Measurements from ENCODE around the gene LCN1. TPM values are rescaled to one million over a fixed set of nuclear protein-coding genes. Genes with fewer than 3 reads are reported as not detected.

Gene LCN1
- polyA plus RNA-seq, 3 donors = not detected

DNA sequence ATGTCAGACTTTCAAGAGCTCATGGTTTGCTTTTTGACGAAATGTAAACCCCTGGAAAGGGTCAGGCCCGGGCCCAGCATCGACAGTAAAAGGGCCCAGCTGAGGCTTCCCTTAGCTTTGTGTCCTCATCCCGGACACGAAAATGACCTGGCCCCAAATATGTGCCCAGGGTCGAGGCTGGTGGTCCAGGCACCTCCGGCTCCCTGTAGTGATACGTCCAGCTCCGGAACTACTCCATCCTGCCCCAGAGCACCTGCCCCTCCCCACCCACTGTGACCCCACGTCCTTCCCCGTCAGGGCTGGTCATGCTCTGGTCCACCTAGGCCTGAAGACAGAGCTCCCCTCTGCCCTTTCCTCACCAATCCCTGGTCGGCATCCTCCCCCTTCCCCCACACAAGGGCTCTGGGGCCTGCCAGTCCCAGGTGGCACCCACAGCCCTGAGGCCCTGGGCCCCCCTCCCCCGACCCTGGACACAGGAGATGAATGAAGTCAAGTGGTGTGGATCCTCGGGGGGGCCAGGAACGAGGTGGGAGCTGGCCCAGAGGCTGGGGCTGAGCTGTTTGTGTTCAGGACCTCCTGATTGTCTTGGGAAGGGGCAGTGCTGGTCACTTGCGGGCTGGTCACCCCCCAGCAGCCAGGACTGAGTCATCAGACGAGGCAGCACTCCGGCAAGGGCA is 30.9 kb downstream of the LCN1 start:
- 68 to 83% (median 76%) methylated on average over 16 to 18 of the region's 18 CpGs for WGBS, 3 donors
- no peak overlapping the region for H3K27ac ChIP-seq (ENCODE audit: low read depth, low read length)

DNA sequence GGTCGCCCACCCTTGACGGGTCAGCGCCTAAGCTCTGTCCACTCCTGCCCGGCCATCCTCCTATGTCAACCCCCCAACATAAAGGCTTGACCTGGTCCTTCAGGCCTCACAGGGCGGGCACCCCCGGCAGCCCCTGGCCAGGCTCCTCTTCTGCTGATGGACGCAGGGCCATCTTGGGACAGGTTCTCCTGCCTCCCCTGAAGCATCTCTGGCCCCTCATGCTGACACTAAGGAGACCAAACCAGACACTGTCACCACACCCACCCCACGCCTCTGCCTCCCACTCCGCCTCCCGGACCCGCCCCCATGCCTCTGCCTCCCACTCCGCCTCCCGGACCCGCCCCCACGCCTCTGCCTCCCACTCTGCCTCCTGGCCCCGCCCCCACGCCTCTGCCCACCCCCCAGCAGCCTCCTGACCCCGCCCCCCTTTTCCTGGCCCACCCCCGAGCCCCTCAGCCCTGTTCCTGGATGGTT is 31.5 kb downstream of the LCN1 start:
- no peak overlapping the region for H3K27ac ChIP-seq (ENCODE audit: low read depth, low read length)
- WGBS, 3 donors = 78 to 85% (median 85%) methylated on average over 11 to 19 of the region's 19 CpGs

DNA sequence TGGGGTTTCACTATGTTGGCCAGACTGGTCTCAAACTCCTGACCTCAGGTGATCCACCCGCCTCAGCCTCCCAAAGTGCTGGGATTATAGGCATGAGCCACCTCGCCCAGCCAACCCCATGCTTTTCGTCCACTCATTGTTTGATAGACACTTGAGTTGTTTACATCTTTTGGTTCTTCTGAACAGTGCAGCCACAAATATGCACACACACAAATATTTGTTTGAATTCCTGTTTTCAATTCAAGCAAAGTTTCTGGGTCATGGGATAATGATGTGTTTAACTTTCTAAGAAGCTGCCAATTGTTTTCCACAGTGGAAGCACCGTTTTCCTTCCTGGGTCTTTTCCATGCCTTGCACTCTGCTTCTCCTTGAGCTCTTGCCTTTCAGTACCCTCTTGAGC is 33.5 kb downstream of the LCN1 start:
- WGBS, 3 donors = 56 to 82% (median 81%) methylated on average over 4 of the region's 4 CpGs

DNA sequence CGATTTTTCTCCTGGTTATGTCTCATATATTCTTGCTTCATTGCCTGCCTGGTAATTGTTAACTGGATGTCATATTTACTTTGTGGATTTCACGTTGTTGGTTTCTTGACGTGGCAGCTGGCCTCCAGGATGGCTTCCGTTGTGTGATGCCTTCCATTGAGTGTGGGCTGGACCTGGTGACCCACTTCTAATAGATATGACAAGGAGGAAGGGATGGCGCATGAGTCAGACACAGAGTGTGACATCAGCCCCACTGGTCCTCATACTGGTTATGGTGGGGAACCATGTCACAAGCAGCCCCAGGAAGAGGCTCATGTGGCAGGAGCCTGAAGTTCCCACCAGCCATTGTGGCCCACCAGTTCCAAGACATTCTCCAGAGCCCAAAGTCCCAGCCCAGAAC is 34.0 kb downstream of the LCN1 start:
- no peak overlapping the region for H3K27ac ChIP-seq (ENCODE audit: low read depth, low read length)
- 61 to 91% (median 89%) methylated on average over 5 of the region's 5 CpGs for WGBS, 3 donors

More for the DNA sequence above, 33.5 kb downstream of the LCN1 start:
- no peak overlapping the region for H3K27ac ChIP-seq (ENCODE audit: low read depth, low read length)

DNA sequence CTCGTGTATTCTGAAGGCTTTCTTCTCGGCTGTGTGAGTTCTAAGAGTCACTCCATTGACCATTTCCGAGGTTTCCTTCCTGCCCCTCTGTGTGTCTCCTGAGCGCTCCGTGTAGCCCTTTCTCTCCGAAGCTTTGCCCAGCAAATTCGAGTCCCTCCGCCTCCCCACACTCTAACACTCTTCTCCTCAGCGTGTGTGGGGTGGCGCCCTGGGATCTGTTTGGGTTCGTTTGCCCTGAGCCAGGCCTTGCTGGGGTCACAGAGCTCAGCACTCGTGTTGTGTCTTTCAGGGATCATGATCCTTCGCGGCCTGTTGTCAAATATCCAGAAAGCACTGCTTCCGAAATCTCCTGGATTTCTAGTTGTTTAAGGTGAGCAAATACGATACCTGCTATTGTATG is 34.7 kb downstream of the LCN1 start:
- H3K27ac ChIP-seq (ENCODE audit: low read depth, low read length) = no peak overlapping the region
- WGBS, 3 donors = 68 to 73% (median 72%) methylated on average over 16 of the region's 16 CpGs

DNA sequence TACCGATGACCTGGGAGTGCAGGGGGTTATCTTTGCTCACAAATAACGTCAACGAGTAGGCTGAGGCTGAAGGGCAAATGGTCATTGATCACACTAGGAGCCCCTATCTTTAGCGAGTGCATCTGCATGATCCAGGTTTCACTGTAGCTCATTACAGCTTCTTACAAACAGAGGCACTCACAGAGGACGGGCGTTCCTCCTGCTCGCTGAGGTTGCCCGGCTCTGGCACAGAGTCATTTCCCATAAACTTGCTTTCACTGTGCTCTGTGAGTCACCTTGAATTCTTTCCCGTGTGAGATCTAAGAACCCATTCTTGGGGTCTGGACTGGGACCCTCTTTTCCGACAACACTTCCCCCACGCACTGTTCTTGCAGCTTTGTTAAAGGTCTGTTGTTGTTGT is 38.4 kb downstream of the LCN1 start:
- no peak overlapping the region for H3K27ac ChIP-seq (ENCODE audit: low read depth, low read length)
- 37 to 56% (median 48%) methylated on average over 11 of the region's 11 CpGs for WGBS, 3 donors

DNA sequence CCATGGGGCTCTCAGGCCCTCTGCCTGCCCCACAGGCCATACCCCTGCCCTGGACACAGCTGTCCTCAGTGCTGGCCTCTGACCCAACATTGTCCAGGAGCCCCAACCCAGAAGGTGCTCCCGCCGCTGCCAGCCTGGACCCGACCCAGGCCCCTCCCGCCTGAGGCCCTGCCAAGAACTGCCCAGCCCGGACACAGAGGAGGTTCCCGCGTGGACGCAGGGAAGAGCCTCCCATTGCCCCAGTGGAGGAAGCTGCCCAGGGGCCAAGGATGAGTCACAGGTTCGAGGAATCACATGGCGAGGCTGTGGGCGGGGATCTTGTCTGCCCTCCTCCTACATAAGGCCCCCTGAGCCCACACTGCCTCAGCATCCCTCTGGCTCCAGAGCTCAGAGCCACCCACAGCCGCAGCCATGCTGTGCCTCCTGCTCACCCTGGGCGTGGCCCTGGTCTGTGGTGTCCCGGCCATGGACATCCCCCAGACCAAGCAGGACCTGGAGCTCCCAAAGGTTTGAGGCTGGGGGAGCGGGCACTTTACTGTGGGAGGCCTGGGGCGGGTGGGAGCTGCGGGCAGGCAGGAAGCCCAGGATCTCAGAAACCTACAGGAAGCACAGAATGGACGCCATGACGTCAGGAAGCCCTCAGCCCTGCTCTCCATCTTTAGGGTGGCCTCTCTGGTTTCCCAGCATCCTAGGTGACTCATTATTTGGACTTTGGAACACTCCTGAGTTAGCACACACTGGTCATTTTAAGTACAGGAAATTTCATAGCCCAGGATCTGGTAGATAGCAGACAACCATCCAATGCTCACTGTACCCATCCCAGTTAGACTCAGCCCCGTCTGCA is 40.4 kb downstream of the LCN1 start, which contains the start of gene PAEP:
Gene PAEP, plus strand, starts transcription at position 366 of the 844 bp plus-strand sequence.
- 82 to 85% (median 82%) methylated on average over 20 of the region's 20 CpGs for WGBS, 3 donors
- no peak within 1 kb of the TSS for H3K27ac ChIP-seq (ENCODE audit: low read depth, low read length)

DNA sequence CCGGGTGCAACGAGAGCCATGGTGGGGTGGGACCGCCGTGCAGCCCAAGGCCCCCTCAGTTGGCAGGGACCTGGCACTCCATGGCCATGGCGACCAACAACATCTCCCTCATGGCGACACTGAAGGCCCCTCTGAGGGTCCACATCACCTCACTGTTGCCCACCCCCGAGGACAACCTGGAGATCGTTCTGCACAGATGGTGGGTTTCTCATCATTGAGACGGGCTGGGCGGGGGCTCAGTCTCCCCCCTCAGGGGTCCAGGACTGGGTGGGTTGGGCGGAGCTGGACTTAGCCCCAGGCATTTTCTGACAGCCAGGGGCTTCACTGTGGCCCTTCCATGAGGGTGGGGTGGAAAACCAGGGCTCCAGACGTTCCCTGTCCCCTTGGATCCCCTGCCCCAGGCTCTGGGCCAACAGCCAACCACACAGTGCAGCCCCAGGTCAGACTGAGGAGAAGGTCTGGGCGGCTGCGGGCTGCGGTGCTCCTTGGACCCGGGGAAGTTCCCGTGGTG is 41.0 kb downstream of the LCN1 start:
- 77 to 89% (median 86%) methylated on average over 17 of the region's 17 CpGs for WGBS, 3 donors
- H3K27ac ChIP-seq (ENCODE audit: low read depth, low read length) = no peak overlapping the region

DNA sequence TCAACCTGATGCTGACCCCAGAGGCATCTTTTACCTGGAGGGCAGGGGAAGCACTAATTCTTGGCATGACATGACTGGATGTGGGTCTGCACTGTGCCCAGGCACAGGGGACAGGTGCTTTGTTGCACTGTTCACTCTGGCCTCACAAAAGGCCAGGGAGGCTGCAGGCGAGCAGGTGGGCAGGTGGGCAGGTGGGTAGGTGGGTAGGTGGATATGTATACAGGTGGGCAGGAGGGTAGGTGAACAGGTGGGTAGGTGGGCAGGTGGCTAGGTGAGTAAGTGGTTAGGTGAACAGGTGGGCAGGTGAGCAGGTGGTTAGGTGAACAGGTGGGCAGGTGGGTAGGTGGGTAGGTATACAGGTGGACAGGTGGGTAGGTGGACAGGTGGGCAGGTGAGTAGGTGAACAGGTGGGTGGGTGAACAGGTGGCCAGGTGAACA is 41.8 kb downstream of the LCN1 start:
- H3K27ac ChIP-seq (ENCODE audit: low read depth, low read length) = no peak overlapping the region
- 50 to 89% (median 82%) methylated on average over 1 of the region's 1 CpG for WGBS, 3 donors

DNA sequence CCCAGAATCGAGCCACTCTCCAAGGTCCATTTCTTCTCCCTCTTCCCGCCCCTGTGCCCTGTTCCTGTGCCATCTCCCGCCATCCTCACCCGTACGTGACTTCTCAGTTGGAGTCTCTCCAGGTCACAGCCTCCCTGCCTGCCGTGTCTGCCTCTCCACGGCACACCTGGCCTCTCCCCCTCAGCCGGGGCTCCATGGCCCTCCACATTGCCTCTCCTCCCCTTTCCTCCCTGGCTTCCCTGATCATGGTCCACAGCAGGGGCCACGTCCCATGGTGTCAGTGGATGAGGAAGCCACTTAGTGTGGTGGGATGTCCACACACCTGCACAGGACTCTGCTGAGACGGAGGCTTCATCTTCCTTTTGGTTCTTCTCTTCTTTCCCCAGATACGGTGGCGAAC is 42.6 kb downstream of the LCN1 start:
- H3K27ac ChIP-seq (ENCODE audit: low read depth, low read length) = no peak overlapping the region
- WGBS, 3 donors = 63 to 78% (median 72%) methylated on average over 12 of the region's 12 CpGs

DNA sequence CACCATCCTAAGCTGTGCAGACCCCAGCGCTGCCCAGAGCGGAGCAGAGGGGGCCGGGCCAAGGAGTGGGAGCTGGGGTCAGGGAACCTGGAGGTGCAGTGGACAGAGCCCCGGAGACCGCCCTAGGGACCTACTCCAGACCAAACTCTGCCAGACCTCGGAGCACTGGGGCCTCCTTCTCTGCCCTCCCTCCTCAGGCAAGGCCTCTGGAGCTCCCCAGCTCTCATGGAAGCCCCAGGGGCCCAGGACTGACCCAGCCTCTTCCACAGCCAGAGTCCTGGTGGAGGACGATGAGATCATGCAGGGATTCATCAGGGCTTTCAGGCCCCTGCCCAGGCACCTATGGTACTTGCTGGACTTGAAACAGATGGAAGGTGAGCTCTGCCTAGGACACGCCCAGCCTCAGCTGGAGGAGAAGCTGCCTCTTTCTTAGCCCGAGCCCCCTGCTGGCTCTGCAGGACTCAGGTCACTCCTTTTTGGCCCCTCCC is 43.9 kb downstream of the LCN1 start:
- no peak overlapping the region for H3K27ac ChIP-seq (ENCODE audit: low read depth, low read length)
- WGBS, 3 donors = 68 to 75% (median 75%) methylated on average over 9 of the region's 9 CpGs

DNA sequence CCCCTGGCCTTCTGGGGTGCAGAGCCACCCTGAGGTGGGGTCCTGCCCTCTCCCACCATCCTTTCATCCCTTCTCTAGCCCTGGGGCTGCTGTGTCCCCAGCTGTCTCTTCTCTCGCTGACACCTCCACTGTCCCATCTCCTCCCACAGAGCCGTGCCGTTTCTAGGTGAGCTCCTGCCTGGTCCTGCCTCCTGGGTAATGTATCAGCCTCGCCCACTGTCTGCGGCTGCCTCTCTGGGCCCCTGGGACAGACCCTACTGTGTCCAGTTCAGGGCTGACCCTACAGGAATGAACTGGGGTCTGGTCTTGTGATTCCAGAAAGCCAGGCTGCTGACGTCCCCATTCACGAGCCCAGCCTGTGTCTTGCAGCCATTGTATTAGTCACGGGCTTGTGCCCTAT is 44.4 kb downstream of the LCN1 start:
- H3K27ac ChIP-seq (ENCODE audit: low read depth, low read length) = no peak overlapping the region
- 55 to 67% (median 66%) methylated on average over 8 of the region's 8 CpGs for WGBS, 3 donors

DNA sequence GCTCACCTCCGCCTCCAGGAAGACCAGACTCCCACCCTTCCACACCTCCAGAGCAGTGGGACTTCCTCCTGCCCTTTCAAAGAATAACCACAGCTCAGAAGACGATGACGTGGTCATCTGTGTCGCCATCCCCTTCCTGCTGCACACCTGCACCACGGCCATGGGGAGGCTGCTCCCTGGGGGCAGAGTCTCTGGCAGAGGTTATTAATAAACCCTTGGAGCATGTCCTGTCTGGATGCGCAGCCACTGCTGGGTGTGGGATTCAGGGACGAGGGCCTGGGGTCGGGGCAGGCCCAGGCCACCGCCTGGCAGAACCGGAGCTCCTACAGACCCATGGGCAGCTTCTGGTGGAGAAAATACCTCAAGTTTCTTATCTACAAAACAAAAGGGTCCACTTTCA is 45.3 kb downstream of the LCN1 start:
- 58 to 62% (median 58%) methylated on average over 10 of the region's 10 CpGs for WGBS, 3 donors
- no peak overlapping the region for H3K27ac ChIP-seq (ENCODE audit: low read depth, low read length)

DNA sequence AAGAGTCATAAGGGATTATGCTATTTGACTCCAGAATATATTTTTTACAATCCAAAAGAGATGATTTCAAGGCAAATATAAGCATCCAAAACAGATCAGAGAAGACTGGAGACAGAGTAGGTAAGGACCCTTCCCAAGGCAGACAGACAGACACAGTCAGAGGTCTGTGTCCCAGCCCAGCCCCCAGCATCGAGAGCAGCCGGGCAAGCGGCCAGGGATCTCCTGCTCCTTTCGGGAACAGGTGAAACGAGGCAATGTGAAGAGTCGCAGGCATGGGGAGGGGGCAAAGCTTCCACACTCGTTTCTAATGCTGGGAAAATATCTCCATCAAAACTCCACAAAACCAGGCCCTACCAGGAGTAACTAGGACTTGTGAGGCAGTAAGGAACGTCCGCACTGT is 46.1 kb downstream of the LCN1 start:
- WGBS, 3 donors = 58 to 64% (median 60%) methylated on average over 9 of the region's 9 CpGs
- no peak overlapping the region for H3K27ac ChIP-seq (ENCODE audit: low read depth, low read length)

DNA sequence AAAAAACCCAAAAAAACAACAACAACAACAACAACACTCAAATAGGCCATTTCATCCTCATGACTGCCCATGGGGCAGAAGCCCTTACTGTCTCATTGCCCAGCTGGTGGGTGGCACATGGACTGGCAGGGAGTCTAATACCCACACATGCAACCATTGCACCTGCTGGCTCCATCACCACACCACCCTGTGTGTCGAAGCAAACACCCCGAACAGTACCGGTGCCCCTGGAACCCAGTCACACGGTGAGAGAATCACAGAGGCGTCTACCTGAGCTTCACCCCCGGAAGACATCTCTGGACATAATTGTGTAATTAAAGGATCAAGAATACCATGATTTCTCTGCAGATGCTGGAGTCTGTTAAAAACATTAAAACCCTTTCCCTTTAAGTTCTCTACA is 46.8 kb downstream of the LCN1 start:
- 87 to 92% (median 89%) methylated on average over 6 of the region's 6 CpGs for WGBS, 3 donors
- H3K27ac ChIP-seq (ENCODE audit: low read depth, low read length) = no peak overlapping the region

DNA sequence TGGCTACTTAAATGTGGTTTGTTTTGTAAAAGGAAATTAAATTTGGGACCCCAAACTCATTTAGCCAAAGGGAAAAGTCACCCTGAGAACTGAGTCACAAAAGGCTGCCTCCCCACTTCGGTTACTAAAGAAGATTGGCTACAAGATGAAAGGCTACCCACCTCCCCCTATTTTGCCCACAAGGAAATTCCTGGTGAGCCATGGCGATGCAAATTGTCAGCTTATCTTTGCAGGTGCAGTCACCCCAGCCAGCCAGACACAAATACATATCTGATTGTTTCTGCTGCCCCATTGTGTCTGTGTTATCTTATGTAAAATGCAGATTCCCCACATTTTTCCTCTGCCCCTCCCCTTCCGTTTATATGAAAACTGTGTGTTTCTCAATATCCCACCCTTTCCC is 49.2 kb downstream of the LCN1 start:
- H3K27ac ChIP-seq (ENCODE audit: low read depth, low read length) = no peak overlapping the region
- 21 to 49% (median 36%) methylated on average over 3 of the region's 3 CpGs for WGBS, 3 donors

DNA sequence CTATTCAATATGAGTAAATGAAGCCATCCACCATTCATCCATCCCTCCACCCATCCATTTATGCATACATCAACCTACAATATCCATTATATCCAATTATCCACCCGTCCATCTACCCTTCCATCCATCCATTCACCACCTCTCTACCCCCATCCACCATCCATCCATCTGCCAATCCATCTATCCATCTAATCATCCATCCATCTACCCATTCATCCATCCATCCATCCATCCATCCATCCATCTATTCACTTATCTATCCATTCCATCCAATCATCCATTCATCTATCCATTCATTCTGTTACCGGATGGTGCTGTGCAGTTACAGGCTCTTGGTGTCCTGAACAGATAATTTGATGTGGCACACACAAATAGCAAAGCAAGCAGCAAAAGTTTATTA is 51.0 kb downstream of the LCN1 start:
- H3K27ac ChIP-seq (ENCODE audit: low read depth, low read length) = no peak overlapping the region
- 89 to 96% (median 92%) methylated on average over 2 of the region's 2 CpGs for WGBS, 3 donors

DNA sequence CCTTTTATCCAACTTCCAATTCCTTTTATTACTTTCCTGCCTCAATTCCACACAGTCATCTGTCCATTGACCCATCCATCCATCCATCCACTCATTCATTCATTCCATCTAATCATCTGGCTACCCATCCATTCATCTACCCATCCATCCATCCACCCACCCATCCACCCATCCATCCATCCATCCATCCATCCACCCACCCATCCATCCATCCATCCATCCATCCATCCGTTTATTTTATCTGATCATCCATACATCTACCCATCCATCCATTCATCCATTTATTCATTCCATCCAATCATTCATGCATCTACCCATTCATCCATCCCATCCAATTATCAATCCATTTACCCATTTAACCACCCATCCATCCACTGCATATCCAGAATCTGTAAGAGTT is 51.9 kb downstream of the LCN1 start:
- H3K27ac ChIP-seq (ENCODE audit: low read depth, low read length) = no peak overlapping the region

DNA sequence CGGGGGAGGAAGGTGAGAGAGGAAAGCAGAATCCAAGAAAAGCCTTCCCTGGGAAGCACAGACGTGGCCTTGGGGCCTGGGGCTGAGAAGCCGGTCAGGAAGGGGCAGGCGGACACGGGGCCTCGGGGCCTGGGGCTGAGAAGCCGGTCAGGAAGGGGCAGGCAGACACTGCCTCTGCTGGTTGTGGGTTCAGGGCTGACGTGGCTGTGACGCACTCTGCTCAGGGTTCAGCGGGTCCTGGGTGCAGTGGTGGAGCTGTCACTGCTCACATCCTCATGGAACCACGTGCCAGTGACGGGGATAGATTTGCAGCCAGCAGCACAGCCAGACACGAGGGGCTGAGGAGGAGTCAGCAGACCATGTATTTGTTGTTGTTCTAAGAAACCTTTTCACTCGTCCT is 53.1 kb downstream of the LCN1 start:
- no peak overlapping the region for H3K27ac ChIP-seq (ENCODE audit: low read depth, low read length)
- 72 to 77% (median 73%) methylated on average over 14 of the region's 14 CpGs for WGBS, 3 donors

More for the DNA sequence above, 51.9 kb downstream of the LCN1 start:
- WGBS, 3 donors = 74 to 88% (median 83%) methylated on average over 1 of the region's 1 CpG

Data from adipose tissue (tissue), 3 donors.